Measurements from ENCODE around the gene SMARCC1.

SMARCC1 gene

GRCh38 chr3:47614788-47615187, 166.9 kb downstream of the SMARCC1 start:
- Histone ChIP-seq H3K9me3 (ENCODE audit: severe bottlenecking) (no peaks in the 10 kb centered on the region), H3K27me3 (ENCODE audit: insufficient read depth, poor library complexity, severe bottlenecking) (no peaks in the 10 kb centered on the region), H3K27ac (ENCODE audit: poor library complexity, severe bottlenecking) (no peak overlapping the region), H3K4me3 (ENCODE audit: severe bottlenecking) (no peak overlapping the region), H3K4me1 (ENCODE audit: insufficient read depth, poor library complexity, severe bottlenecking) (peaks cover 10% of the 10 kb centered on the region), H3K36me3 (ENCODE audit: low read depth) (peaks cover 79% of the 10 kb centered on the region)
- TF ChIP-seq CTCF (IDR thresholded peaks at IDR 0.05; ENCODE audit: poor library complexity, severe bottlenecking) = no peak
- DNase-seq (ENCODE audit: low spot score) = no peak
- no peak for ATAC-seq (ENCODE audit: low read depth)

- peaks cover 10% of the 10 kb centered on the region for H3K4me1 ChIP-seq (ENCODE audit: insufficient read depth, poor library complexity, severe bottlenecking)
- H3K4me3 ChIP-seq (ENCODE audit: severe bottlenecking) = no peak overlapping the region
- TF ChIP-seq CTCF (IDR thresholded peaks at IDR 0.05; ENCODE audit: poor library complexity, severe bottlenecking) = no peak
- DNase-seq (ENCODE audit: low spot score) (no peak), ATAC-seq (ENCODE audit: low read depth) (no peak)
- no peak overlapping the region for H3K27ac ChIP-seq (ENCODE audit: poor library complexity, severe bottlenecking)
- no peaks in the 10 kb centered on the region for H3K9me3 ChIP-seq (ENCODE audit: severe bottlenecking)
- peaks cover 80% of the 10 kb centered on the region for H3K36me3 ChIP-seq (ENCODE audit: low read depth)
- H3K27me3 ChIP-seq (ENCODE audit: insufficient read depth, poor library complexity, severe bottlenecking) = no peaks in the 10 kb centered on the region
These were observed 168.0 kb downstream of the SMARCC1 start for GRCh38 chr3:47613722-47614121.

GRCh38 chr3:47612879-47613278, 168.8 kb downstream of the SMARCC1 start:
- no peak for TF ChIP-seq CTCF (IDR thresholded peaks at IDR 0.05; ENCODE audit: poor library complexity, severe bottlenecking)
- peaks cover 86% of the 10 kb centered on the region for H3K36me3 ChIP-seq (ENCODE audit: low read depth)

GRCh38 chr3:47612178-47612577, 169.5 kb downstream of the SMARCC1 start:
- H3K27ac ChIP-seq (ENCODE audit: poor library complexity, severe bottlenecking) = peak overlapping the region; percentile 10
- no peak overlapping the region for H3K4me3 ChIP-seq (ENCODE audit: severe bottlenecking)
- DNase-seq (ENCODE audit: low spot score) (no peak), ATAC-seq (ENCODE audit: low read depth) (peak; percentile 64; the same call in 2 of the 3 replicates)
- no peaks in the 10 kb centered on the region for H3K9me3 ChIP-seq (ENCODE audit: severe bottlenecking)
- H3K4me1 ChIP-seq (ENCODE audit: insufficient read depth, poor library complexity, severe bottlenecking) = peaks cover 3% of the 10 kb centered on the region
- peaks cover 86% of the 10 kb centered on the region for H3K36me3 ChIP-seq (ENCODE audit: low read depth)
- no peaks in the 10 kb centered on the region for H3K27me3 ChIP-seq (ENCODE audit: insufficient read depth, poor library complexity, severe bottlenecking)
- TF ChIP-seq CTCF (IDR thresholded peaks at IDR 0.05; ENCODE audit: poor library complexity, severe bottlenecking) = no peak

More at GRCh38 chr3:47612879-47613278, 168.8 kb downstream of the SMARCC1 start:
- no peak overlapping the region for H3K27ac ChIP-seq (ENCODE audit: poor library complexity, severe bottlenecking)
- DNase-seq (ENCODE audit: low spot score) = no peak
- H3K4me3 ChIP-seq (ENCODE audit: severe bottlenecking) = no peak overlapping the region
- H3K4me1 ChIP-seq (ENCODE audit: insufficient read depth, poor library complexity, severe bottlenecking) = peaks cover 7% of the 10 kb centered on the region
- H3K27me3 ChIP-seq (ENCODE audit: insufficient read depth, poor library complexity, severe bottlenecking) = no peaks in the 10 kb centered on the region
- ATAC-seq (ENCODE audit: low read depth) = no peak
- no peaks in the 10 kb centered on the region for H3K9me3 ChIP-seq (ENCODE audit: severe bottlenecking)

- H3K4me3 ChIP-seq (ENCODE audit: severe bottlenecking) = no peak overlapping the region
- ATAC-seq (ENCODE audit: low read depth) = no peak
- no peak for TF ChIP-seq CTCF (IDR thresholded peaks at IDR 0.05; ENCODE audit: poor library complexity, severe bottlenecking)
- H3K4me1 ChIP-seq (ENCODE audit: insufficient read depth, poor library complexity, severe bottlenecking) = no peaks in the 10 kb centered on the region
- peak overlapping the region; percentile 10 for H3K27ac ChIP-seq (ENCODE audit: poor library complexity, severe bottlenecking)
- peaks cover 86% of the 10 kb centered on the region for H3K36me3 ChIP-seq (ENCODE audit: low read depth)
- no peaks in the 10 kb centered on the region for H3K9me3 ChIP-seq (ENCODE audit: severe bottlenecking)
- no peak for DNase-seq (ENCODE audit: low spot score)
- no peaks in the 10 kb centered on the region for H3K27me3 ChIP-seq (ENCODE audit: insufficient read depth, poor library complexity, severe bottlenecking)
These were observed 170.1 kb downstream of the SMARCC1 start for GRCh38 chr3:47611576-47611975.

Measured in RWPE2 (cell line).